HUES6 (cell line): ENCODE measurements around the gene LMF1.
A peak's percentile ranks its signal among the peaks of the same experiment; 100 is the strongest.

ENCODE experiments used
- H3K27ac ChIP-seq: 2 replicates; pipeline ENCODE4 v1.7.0; 2013; ENCODE audit warnings: low read depth, mild to moderate bottlenecking, low read length, inconsistent platforms
- H3K27me3 ChIP-seq: 2 replicates; pipeline ENCODE4 v1.6.1; 2013; ENCODE audit warnings: low read length; ENCODE audit not compliant: control insufficient read depth, insufficient read depth
- H3K36me3 ChIP-seq: 2 replicates; pipeline ENCODE4 v1.6.1; 2013; ENCODE audit warnings: low read length; ENCODE audit not compliant: control insufficient read depth, insufficient read depth
- H3K4me1 ChIP-seq: 2 replicates; pipeline ENCODE4 v1.6.1; 2013; ENCODE audit warnings: low read length; ENCODE audit not compliant: control insufficient read depth, insufficient read depth
- H3K4me3 ChIP-seq: 2 replicates; pipeline ENCODE4 v1.5.1; 2013; ENCODE audit warnings: low read depth, low read length
- H3K9ac ChIP-seq: one replicate; pipeline ENCODE4 v1.6.1; 2013; ENCODE audit warnings: mild to moderate bottlenecking, low read length
- H3K9me3 ChIP-seq: 2 replicates; pipeline ENCODE4 v1.6.1; 2013; ENCODE audit warnings: low read depth, low read length; ENCODE audit not compliant: control insufficient read depth, insufficient read depth

Gene LMF1

DNA sequence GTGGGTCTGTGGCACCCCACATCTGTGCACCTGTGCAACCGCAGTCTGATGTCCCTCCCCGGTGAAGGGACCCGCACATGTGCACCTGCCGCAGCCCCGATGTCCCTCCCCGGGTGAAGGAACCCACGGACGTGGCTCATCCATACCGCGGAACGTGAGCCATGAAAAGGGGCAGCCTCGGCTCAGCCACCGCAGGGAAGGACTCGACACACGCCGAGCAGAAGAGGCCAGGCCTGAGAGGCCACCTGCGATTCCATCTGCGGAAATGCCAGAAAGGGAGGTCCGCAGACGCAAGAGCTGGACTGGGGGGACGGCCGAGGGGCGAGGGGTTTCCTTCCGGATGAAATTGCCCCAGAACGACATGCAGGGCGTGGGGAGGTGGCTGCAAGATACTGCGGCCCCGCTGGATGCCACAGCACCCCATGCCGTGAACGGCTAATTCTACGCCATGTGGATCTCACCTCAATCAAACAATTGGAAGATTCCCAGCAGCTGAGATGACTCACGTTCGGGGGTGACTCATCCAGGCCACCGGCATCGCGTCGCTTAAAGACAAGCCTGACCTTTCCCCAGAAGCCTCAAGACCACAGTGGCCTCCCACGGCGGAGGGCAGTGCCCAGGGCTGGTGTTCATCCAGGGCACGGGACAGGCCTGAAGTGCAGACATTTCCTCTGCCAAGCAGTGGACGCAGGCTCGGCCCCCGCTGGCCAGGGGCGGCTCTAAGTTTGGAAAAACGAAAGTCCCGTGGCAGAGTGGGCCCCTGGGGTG is 31.8 kb upstream of the LMF1 start:
- Histone ChIP-seq H3K27ac (no peak overlapping the region), H3K9me3 (peaks cover 3% of the 10 kb centered on the region; the same call in 1 of the 2 replicates), H3K4me3 (no peak overlapping the region), H3K4me1 (peaks cover 12% of the 10 kb centered on the region; the same call in 1 of the 2 replicates), H3K27me3 (peaks cover 3% of the 10 kb centered on the region; the same call in 1 of the 2 replicates), H3K9ac (no peak overlapping the region), H3K36me3 (no peaks in the 10 kb centered on the region)

DNA sequence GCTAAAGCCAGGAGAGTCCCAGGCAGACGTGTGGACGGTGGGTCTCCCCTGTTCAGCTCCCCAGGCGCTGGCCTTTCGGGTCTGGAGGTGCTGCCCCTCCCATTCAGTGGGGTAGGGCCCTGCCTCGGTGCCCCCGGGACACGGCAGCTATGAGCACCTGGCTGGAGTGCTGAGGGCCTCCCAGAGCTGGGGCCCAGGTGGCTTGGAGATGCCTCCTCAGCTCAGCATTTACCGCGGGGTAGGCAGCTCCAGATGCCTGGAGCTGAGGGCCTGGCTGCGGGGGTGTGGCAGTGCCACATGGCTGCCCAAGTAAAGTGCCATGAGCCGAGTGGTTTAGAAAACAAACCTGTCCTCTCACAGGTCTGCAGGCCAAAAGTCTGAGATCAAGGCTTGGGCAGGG is 30.3 kb upstream of the LMF1 start:
- Histone ChIP-seq H3K4me1 (peaks cover 27% of the 10 kb centered on the region; the same call in 1 of the 2 replicates), H3K27me3 (peaks cover 3% of the 10 kb centered on the region; the same call in 1 of the 2 replicates)

DNA sequence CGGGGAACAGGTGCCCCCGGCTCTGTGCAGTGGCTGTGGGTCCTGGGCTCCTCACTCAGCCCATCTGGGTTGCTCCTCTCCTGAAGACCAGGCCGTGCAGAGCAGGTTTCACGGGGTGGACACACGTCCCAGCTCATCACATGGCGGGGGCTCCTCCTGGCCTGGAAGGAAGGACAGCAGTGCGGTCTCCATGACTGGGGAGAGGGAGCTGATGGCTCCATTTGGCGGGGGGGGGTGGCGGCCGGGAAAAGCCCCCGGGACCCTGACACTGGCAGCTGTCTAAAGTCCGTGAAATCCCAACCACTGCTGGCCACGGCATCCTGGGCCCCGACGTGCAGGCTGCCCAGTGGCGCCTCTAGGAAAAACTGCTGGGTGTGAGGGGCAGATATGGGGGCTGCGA is 29.8 kb upstream of the LMF1 start:
- no peak overlapping the region for H3K4me3 ChIP-seq
- no peak overlapping the region for H3K27ac ChIP-seq
- H3K9me3 ChIP-seq = peaks cover 10% of the 10 kb centered on the region; the same call in 1 of the 2 replicates
- H3K4me1 ChIP-seq = peaks cover 27% of the 10 kb centered on the region; the same call in 1 of the 2 replicates
- H3K9ac ChIP-seq = no peak overlapping the region
- no peaks in the 10 kb centered on the region for H3K36me3 ChIP-seq
- peaks cover 3% of the 10 kb centered on the region; the same call in 1 of the 2 replicates for H3K27me3 ChIP-seq

More for the DNA sequence above, 30.3 kb upstream of the LMF1 start:
- no peak overlapping the region for H3K9ac ChIP-seq
- H3K9me3 ChIP-seq = peaks cover 5% of the 10 kb centered on the region; the same call in 1 of the 2 replicates
- H3K27ac ChIP-seq = no peak overlapping the region
- no peaks in the 10 kb centered on the region for H3K36me3 ChIP-seq
- H3K4me3 ChIP-seq = no peak overlapping the region

DNA sequence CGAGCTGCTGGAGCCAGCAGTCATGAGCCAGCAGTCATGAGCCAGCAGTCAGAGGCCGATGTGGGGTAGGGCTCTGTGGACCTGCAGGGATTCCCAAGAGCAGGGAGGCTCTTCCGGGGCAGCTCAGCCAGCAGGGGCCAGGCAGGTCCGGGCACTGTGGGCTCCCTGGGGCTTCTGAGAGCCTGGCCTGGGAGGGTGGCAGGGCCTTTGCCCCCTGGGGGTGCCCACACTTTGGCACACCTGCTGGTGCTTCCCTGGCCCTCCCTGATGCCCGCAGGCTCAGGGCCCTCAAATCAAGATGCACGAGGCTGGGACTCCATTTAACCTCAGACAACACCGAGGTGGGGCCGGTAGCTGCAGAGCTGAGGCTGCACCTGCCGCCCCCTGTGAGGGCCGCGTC is 28.9 kb upstream of the LMF1 start:
- Histone ChIP-seq H3K4me3 (no peak overlapping the region), H3K36me3 (no peaks in the 10 kb centered on the region), H3K4me1 (peaks cover 27% of the 10 kb centered on the region; the same call in 1 of the 2 replicates), H3K27ac (no peak overlapping the region), H3K27me3 (peaks cover 3% of the 10 kb centered on the region; the same call in 1 of the 2 replicates), H3K9me3 (peaks cover 19% of the 10 kb centered on the region; the same call in 1 of the 2 replicates), H3K9ac (no peak overlapping the region)

DNA sequence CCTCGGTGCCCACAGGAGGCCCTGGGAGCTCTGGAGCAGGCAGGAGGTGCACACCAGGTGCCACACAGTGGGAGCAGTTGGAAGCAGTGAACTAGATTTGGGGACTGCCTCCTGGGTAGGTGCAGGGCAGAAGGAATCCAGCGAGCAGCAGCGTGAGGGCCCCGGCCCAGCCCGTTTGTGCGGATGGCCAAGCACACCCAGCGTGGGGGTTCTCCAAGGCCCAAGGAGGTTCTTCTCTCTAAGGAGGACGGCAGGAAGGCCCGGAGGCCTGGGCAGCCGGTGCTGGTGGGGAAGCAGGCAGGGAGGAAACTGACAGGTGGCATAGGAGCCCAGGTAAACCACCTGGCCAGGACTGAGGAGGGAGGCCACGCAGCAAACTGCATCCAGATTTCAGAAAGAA is 27.8 kb upstream of the LMF1 start:
- H3K27ac ChIP-seq = no peak overlapping the region
- peaks cover 23% of the 10 kb centered on the region; the same call in 1 of the 2 replicates for H3K9me3 ChIP-seq
- H3K4me3 ChIP-seq = no peak overlapping the region
- peaks cover 27% of the 10 kb centered on the region; the same call in 1 of the 2 replicates for H3K4me1 ChIP-seq
- H3K9ac ChIP-seq = no peak overlapping the region
- H3K36me3 ChIP-seq = no peaks in the 10 kb centered on the region
- peaks cover 3% of the 10 kb centered on the region; the same call in 1 of the 2 replicates for H3K27me3 ChIP-seq

DNA sequence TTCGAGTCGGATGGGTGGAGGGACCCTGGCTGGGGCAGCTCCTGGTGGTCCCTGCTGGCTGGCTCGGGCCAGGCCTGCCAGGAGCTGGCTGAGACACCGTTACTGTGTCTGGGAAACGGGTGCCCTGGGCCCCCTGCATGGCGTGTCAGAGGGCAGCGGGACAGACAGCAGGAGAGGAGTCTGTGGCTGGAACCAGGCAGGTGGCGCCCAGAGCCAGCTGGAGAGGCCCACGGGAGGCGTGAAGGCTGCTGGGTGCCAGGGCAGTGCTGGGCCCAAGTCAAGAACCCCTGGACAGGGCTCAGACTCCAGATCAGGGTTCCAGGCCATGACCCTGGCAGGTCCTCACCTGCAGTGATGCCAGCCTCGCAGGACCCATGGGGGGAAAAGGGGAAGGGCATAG is 27.4 kb upstream of the LMF1 start:
- Histone ChIP-seq H3K27ac (no peak overlapping the region), H3K4me1 (peaks cover 27% of the 10 kb centered on the region; the same call in 1 of the 2 replicates), H3K27me3 (peaks cover 3% of the 10 kb centered on the region; the same call in 1 of the 2 replicates), H3K36me3 (no peaks in the 10 kb centered on the region), H3K9ac (no peak overlapping the region), H3K9me3 (peaks cover 25% of the 10 kb centered on the region; the same call in 1 of the 2 replicates), H3K4me3 (no peak overlapping the region)

DNA sequence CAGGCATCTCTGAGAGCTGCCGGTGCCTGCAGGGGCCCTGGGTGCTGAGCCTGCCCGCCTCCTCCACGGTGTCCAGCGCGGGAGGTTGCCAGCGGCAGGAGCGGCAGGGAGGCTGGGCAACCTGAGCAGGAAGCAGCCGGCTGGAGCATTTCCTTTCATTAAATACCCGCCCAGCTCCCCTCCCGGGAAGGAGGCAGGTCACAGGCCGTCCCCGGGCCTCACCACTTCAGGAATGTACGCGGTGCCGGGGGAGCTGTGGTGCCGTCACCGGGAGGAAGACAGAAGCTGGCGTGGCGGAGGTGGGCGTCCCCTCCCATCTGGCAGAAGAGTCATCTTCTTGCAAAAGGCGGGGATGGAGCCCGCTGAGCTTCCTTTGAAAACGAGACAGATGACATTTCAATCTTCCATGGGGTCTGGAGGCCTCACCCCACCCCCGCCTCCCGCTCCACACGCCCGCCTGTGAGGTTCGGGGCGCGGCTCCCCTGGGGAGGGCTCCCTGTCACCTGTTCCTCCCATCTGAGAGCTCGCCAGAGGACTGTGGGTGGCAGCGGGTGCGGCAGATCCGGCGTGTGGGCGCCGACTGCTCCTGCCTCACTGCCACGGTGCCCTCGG is 26.8 kb upstream of the LMF1 start:
- peaks cover 22% of the 10 kb centered on the region; the same call in 1 of the 2 replicates for H3K4me1 ChIP-seq
- H3K36me3 ChIP-seq = no peaks in the 10 kb centered on the region
- H3K9ac ChIP-seq = peak overlapping the region; percentile 39
- H3K27me3 ChIP-seq = peaks cover 3% of the 10 kb centered on the region; the same call in 1 of the 2 replicates
- no peak overlapping the region for H3K27ac ChIP-seq
- H3K4me3 ChIP-seq = peak overlapping the region; percentile 4; the same call in 1 of the 2 replicates
- H3K9me3 ChIP-seq = peaks cover 28% of the 10 kb centered on the region; the same call in 1 of the 2 replicates

DNA sequence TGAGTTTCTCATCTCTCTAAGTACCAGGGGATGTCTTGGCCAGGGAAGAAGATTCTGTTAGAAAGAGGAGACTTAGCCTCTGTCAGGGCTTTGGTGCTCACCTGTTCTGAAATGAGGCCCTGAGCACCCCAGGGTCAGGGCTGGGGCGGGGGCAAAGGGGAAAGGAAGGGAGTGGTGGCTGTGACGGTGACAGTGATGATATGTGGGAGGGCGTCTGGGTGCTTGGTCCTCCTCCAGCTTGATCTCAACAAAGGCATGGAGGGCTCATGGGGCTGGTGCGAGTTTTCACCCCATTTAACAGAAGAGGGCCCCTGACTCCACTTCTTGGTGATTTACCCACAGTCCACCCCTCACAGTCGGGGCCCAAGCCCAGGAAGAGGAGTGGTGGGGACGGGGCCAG is 25.9 kb upstream of the LMF1 start:
- Histone ChIP-seq H3K27ac (no peak overlapping the region), H3K27me3 (peaks cover 3% of the 10 kb centered on the region; the same call in 1 of the 2 replicates), H3K4me3 (no peak overlapping the region; the same call in 1 of the 2 replicates), H3K36me3 (no peaks in the 10 kb centered on the region), H3K4me1 (peaks cover 19% of the 10 kb centered on the region; the same call in 1 of the 2 replicates), H3K9me3 (peaks cover 28% of the 10 kb centered on the region; the same call in 1 of the 2 replicates), H3K9ac (no peak overlapping the region)

DNA sequence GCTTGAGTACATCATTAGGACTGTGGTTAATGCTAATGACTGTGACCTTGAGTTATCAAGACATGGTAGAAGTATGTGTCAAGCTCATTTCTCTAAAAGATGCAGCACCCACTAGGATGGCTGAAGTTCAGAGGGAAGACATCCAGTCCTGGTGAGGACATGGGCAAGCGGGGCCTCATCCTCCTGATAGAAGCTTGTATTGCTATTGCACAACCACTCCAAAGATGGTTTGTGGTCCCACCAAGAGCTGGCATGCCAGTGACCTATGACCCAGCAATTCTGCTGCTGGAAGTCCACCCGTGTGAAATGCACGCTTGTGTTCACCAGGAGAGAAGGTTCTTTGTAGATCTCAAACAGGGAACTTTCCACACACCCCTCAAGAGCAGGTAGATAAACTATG is 25.0 kb upstream of the LMF1 start:
- H3K9ac ChIP-seq = no peak overlapping the region
- no peaks in the 10 kb centered on the region; the same call in 1 of the 2 replicates for H3K27me3 ChIP-seq
- no peak overlapping the region for H3K4me3 ChIP-seq
- no peaks in the 10 kb centered on the region for H3K36me3 ChIP-seq
- H3K9me3 ChIP-seq = peaks cover 25% of the 10 kb centered on the region; the same call in 1 of the 2 replicates
- H3K27ac ChIP-seq = no peak overlapping the region
- H3K4me1 ChIP-seq = peaks cover 19% of the 10 kb centered on the region; the same call in 1 of the 2 replicates

DNA sequence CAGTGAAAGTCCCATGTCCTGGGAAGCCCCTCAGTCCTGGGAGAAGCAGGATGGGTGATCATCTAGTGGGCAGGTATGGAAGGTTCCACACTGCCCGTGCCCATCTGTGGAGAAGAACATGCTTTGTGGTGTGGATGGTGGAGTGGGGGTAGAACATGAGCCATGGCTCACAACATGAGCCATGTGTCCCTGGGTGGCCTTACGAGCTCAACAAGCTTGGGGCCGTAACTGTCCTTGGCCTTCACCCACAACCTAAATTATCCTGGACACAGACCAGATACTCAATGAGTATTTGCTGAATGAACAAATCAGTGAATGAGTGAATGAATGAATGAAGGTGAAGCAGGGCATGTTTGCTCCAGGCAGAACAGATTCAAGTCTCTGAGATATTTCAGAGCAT is 24.3 kb upstream of the LMF1 start:
- peaks cover 25% of the 10 kb centered on the region; the same call in 1 of the 2 replicates for H3K9me3 ChIP-seq
- no peak overlapping the region for H3K27ac ChIP-seq
- no peak overlapping the region for H3K9ac ChIP-seq
- H3K36me3 ChIP-seq = no peaks in the 10 kb centered on the region
- H3K27me3 ChIP-seq = no peaks in the 10 kb centered on the region; the same call in 1 of the 2 replicates
- peaks cover 19% of the 10 kb centered on the region; the same call in 1 of the 2 replicates for H3K4me1 ChIP-seq
- H3K4me3 ChIP-seq = no peak overlapping the region
